ENCODE data around the gene PLSCR3.

PLSCR3 gene

GRCh38 chr17:7428557-7428956 lies 34.2 kb upstream of the PLSCR3 start, which contains the start of gene SPEM3:
Gene SPEM3 (plus strand): TSS chr17:7428857. CDS start chr17:7428903, 46 bp downstream.
- Histone ChIP-seq H3K9me2 (ENCODE audit: low read depth, low read length) (no peaks in the 10 kb centered on the region), H3K36me3 (ENCODE audit: insufficient read depth, low read length) (no peaks in the 10 kb centered on the region), H2AFZ (ENCODE audit: low read length) (no peak within 1 kb of the TSS), H3K4me2 (ENCODE audit: low read length) (no peak within 1 kb of the TSS), H3F3A (ENCODE audit: insufficient read depth, low read length) (no peaks in the 10 kb centered on the region), H3K27ac (ENCODE audit: low read depth, low read length, poor library complexity, severe bottlenecking) (no peak within 1 kb of the TSS), H4K20me1 (ENCODE audit: insufficient read depth, low read length) (no peaks in the 10 kb centered on the region), H3K79me2 (ENCODE audit: insufficient read depth, low read length) (no peaks in the 10 kb centered on the region), H3K27me3 (ENCODE audit: insufficient read depth, low read length) (no peaks in the 10 kb centered on the region), H3K9ac (ENCODE audit: low read length) (no peak within 1 kb of the TSS), H3K9me3 (ENCODE audit: low read length) (no peaks in the 10 kb centered on the region), H3K4me1 (ENCODE audit: insufficient read depth, low read length, severe bottlenecking) (no peaks in the 10 kb centered on the region), H3K4me3 (ENCODE audit: low read depth, low read length, poor library complexity, severe bottlenecking) (no peak within 1 kb of the TSS)
- TF ChIP-seq CTCF (IDR thresholded peaks at IDR 0.05; ENCODE audit: low read length): no peak
- TF ChIP-seq EZH2 (IDR thresholded peaks at IDR 0.05; ENCODE audit: borderline replicate concordance, low read length): no peak

- H3K9me3 ChIP-seq (ENCODE audit: low read length): no peaks in the 10 kb centered on the region
- no peak overlapping the region for H3K4me2 ChIP-seq (ENCODE audit: low read length)
- no peak overlapping the region for H2AFZ ChIP-seq (ENCODE audit: low read length)
- H3K79me2 ChIP-seq (ENCODE audit: insufficient read depth, low read length): no peaks in the 10 kb centered on the region
- no peak overlapping the region for H3K27ac ChIP-seq (ENCODE audit: low read depth, low read length, poor library complexity, severe bottlenecking)
- no peak overlapping the region for H3K9ac ChIP-seq (ENCODE audit: low read length)
- no peaks in the 10 kb centered on the region for H4K20me1 ChIP-seq (ENCODE audit: insufficient read depth, low read length)
- H3K4me1 ChIP-seq (ENCODE audit: insufficient read depth, low read length, severe bottlenecking): no peaks in the 10 kb centered on the region
- no peaks in the 10 kb centered on the region for H3K36me3 ChIP-seq (ENCODE audit: insufficient read depth, low read length)
- H3K27me3 ChIP-seq (ENCODE audit: insufficient read depth, low read length): no peaks in the 10 kb centered on the region
- no peaks in the 10 kb centered on the region for H3F3A ChIP-seq (ENCODE audit: insufficient read depth, low read length)
- no peak for TF ChIP-seq CTCF (IDR thresholded peaks at IDR 0.05; ENCODE audit: low read length)
- TF ChIP-seq EZH2 (IDR thresholded peaks at IDR 0.05; ENCODE audit: borderline replicate concordance, low read length): no peak
- H3K4me3 ChIP-seq (ENCODE audit: low read depth, low read length, poor library complexity, severe bottlenecking): no peak overlapping the region
- H3K9me2 ChIP-seq (ENCODE audit: low read depth, low read length): no peaks in the 10 kb centered on the region
Measured at GRCh38 chr17:7427549-7427948, 33.2 kb upstream of the PLSCR3 start.

GRCh38 chr17:7426896-7427489 lies 32.7 kb upstream of the PLSCR3 start:
- Histone ChIP-seq H3K9me3 (ENCODE audit: low read length) (no peaks in the 10 kb centered on the region), H3K4me3 (ENCODE audit: low read depth, low read length, poor library complexity, severe bottlenecking) (no peak overlapping the region), H3K9ac (ENCODE audit: low read length) (no peak overlapping the region), H3F3A (ENCODE audit: insufficient read depth, low read length) (no peaks in the 10 kb centered on the region), H3K79me2 (ENCODE audit: insufficient read depth, low read length) (no peaks in the 10 kb centered on the region), H3K36me3 (ENCODE audit: insufficient read depth, low read length) (no peaks in the 10 kb centered on the region), H3K27me3 (ENCODE audit: insufficient read depth, low read length) (no peaks in the 10 kb centered on the region), H3K27ac (ENCODE audit: low read depth, low read length, poor library complexity, severe bottlenecking) (no peak overlapping the region), H2AFZ (ENCODE audit: low read length) (no peak overlapping the region), H3K4me1 (ENCODE audit: insufficient read depth, low read length, severe bottlenecking) (no peaks in the 10 kb centered on the region), H4K20me1 (ENCODE audit: insufficient read depth, low read length) (no peaks in the 10 kb centered on the region), H3K9me2 (ENCODE audit: low read depth, low read length) (no peaks in the 10 kb centered on the region), H3K4me2 (ENCODE audit: low read length) (no peak overlapping the region)
- TF ChIP-seq EZH2 (IDR thresholded peaks at IDR 0.05; ENCODE audit: borderline replicate concordance, low read length) (no peak), CTCF (IDR thresholded peaks at IDR 0.05; ENCODE audit: low read length) (no peak)

Measured in OCI-LY1 (cell line).